Choroid plexus epithelial cell (primary cell): Measurements from ENCODE around the gene PSEN1.

Experiments used
- DNase-seq: peaks from one replicate; pipeline ENCODE4 v3.0.0-alpha.2; 2010; ENCODE audit warnings: low read depth
- H3K4me3 ChIP-seq: 2 replicates; pipeline ENCODE4 v1.5.1; 2011; ENCODE audit warnings: low read depth, mild to moderate bottlenecking, control low read depth, low read length, moderate library complexity
- TF ChIP-seq, protein P1 (sequence below): conservative IDR thresholded peaks from 2 replicates; pipeline ENCODE4 v1.5.1; 2011; ENCODE audit warnings: low read depth, mild to moderate bottlenecking, control low read depth, inconsistent platforms, low read length, moderate library complexity

PSEN1 gene

DNA sequence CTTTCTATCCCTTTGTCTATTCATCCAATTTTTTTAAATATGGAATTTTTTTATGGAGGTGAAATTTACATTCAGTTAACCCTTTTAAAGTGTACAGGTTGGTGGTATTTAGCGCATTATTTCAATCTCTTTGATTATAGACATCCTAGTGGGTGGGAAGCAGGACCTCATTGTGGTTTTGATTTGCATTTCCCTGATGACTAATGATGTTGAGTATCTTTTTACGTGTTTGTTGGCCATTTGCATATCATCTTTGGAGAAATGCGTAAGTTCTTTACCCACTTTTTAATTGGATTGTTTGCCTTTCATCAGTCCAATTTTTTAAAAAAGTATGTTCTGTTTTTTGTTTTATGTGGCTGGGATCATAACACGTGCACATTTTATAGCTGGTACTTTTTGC, 121.8 kb downstream of the PSEN1 start:
- no peak overlapping the region for H3K4me3 ChIP-seq
- TF ChIP-seq, protein P1, sequence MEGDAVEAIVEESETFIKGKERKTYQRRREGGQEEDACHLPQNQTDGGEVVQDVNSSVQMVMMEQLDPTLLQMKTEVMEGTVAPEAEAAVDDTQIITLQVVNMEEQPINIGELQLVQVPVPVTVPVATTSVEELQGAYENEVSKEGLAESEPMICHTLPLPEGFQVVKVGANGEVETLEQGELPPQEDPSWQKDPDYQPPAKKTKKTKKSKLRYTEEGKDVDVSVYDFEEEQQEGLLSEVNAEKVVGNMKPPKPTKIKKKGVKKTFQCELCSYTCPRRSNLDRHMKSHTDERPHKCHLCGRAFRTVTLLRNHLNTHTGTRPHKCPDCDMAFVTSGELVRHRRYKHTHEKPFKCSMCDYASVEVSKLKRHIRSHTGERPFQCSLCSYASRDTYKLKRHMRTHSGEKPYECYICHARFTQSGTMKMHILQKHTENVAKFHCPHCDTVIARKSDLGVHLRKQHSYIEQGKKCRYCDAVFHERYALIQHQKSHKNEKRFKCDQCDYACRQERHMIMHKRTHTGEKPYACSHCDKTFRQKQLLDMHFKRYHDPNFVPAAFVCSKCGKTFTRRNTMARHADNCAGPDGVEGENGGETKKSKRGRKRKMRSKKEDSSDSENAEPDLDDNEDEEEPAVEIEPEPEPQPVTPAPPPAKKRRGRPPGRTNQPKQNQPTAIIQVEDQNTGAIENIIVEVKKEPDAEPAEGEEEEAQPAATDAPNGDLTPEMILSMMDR: no peak
- no peak for DNase-seq

DNA sequence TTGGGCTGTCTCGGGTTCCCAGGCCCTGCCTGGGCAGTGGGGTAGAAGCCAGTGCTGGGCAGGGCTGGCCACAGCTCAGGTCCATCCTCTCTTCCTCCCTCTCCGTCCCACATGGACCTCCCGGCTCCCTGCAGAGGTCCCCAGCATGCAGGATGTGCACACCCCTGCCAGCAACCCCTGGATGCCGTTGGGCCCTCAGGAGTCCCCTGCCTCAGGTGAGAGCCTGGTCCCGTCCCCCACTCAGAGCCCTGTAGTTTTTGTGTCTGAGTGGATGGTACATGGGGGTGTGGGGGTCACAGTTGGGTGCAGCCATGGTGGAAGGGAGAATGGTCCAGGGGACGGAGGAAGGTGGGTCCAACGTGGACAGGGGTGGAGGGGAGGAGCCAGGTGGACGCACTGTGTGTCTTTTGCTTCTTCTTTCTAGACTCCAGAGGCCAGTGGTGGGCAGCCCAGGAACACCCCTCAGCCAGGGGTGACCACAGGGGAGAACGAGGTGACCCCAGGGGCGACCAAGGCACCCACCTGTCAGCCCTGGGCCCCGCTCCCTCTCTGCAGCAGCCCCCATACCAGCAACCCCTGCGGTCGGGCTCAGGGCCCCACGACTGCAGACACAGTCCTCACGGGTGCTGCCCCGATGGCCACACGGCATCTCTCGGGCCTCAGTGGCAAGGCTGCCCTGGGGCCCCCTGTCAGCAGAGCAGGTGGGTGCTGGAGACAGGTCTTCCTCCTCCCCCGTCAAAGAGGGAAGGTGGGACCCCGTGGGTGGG, 122.7 kb downstream of the PSEN1 start:
- TF ChIP-seq, protein P1: no peak
- DNase-seq: no peak

DNA sequence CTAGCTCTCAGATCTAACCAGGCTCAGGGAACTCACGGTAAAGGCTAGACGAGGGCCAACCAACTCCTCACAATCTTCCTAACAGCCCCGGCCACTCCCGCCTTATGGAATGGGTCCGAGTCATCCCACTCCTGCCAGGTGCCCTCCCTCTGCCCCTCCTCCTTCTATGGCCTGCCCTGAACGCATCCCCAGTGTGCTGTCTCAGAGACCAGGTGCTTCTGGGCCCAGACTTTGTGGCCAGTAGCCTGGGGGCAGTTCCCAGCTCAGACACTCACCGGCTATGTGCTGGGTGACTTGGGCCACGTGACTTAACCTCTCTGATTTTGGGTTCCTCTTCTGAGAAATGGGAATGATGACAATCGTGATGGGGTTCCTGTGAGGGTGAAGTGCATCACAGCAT, 123.5 kb downstream of the PSEN1 start:
- TF ChIP-seq, protein P1: no peak
- DNase-seq: no peak

More for the DNA sequence above, 122.7 kb downstream of the PSEN1 start:
- no peak overlapping the region for H3K4me3 ChIP-seq

DNA sequence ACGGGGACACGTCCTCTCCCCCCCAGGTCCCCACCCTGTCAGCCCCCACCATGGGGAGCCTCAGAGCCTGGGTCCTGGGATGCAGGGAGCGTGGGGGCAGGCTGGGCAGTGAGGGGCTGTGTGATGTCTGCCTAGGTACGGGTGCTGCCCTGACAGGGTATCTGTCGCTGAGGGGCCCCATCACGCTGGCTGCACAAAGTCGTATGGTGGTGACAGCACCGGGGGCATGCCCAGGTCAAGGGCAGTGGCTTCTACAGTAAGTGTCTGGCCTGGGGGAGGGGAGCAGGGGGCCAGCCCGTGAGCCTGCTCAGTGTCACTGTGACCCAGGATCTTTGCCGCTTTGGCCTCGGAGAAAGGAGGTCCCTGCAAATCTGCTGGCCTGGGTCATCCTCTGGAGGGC, 124.3 kb downstream of the PSEN1 start:
- no peak for DNase-seq
- TF ChIP-seq, protein P1: no peak
- no peak overlapping the region for H3K4me3 ChIP-seq

More for the DNA sequence above, 123.5 kb downstream of the PSEN1 start:
- no peak overlapping the region for H3K4me3 ChIP-seq

DNA sequence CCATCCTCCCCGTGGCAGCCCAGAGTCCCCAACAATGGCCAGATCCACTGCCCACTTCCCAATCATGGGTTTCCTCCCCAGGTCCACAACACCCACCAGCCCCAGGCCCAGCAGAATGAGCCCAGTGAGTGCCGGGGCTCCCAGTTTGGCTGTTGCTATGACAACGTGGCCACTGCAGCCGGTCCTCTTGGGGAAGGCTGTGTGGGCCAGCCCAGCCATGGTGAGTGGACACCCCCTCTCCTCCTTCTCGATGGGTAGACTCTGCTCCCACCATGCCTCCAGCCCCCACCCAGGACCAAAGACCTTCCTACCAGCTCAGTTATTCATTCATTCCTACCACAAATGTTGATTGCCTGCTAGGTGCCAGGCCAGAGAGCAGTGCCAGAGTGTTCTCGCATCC, 124.8 kb downstream of the PSEN1 start:
- DNase-seq: no peak
- TF ChIP-seq, protein P1: no peak
- no peak overlapping the region for H3K4me3 ChIP-seq

DNA sequence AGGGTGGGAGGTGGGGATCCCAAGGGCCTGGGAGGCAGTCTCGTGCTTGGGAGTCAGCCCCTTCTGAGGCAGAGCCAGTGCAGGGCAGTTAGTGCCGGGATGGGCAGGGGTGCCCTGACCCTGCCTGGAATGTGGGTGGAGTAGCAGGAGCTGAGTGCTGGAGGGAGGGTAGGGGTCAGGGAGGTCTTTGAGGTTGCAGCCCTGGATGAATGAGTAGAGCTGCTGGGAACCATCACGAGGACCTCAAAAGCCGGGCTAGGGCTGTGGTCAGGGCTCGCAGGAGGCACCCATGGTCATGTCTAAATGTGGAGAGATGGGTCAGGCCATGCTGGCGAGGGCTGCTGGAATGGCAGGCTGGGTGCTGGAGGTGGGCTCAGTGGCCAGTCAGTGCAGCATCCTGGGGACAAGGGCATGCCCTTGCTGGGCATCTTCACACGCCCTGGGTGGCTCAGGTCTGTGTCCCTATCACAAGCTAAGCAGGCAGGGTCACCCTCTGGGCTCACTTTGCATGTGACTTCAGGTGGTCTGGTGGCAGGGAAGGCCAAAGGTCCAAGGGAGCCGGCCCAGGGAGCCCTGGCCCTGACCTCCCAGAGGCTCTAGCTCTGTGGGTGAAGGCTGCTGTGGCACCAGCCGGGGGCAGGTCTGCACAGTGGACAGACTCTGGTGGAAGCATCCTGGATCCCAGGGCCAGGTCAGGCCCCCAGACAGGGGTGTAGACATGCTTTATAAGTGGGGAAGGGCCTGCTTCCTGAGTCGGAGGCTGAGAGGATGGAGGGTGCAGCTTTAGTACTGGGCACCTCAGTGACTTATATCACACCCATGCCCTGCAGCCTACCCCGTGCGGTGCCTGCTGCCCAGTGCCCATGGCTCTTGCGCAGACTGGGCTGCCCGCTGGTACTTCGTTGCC, 125.5 kb downstream of the PSEN1 start:
- TF ChIP-seq, protein P1: no peak
- no peak for DNase-seq
- no peak overlapping the region for H3K4me3 ChIP-seq
